Parathyroid adenoma (tissue), 2 donors: ENCODE results near the gene TPD52L1.

Experiments
- H2AFZ ChIP-seq: fragments of 300-600 bp; sonication (generic); one replicate; pipeline ENCODE4 v1.7.0; 2017; ENCODE audit warnings: antibody characterized with exemption, mild to moderate bottlenecking
- H3K27ac ChIP-seq: fragments of 300-600 bp; sonication (generic); one replicate; pipeline ENCODE4 v1.7.0; 2017
- H3K27me3 ChIP-seq: fragments of 300-600 bp; sonication (generic); one replicate; pipeline ENCODE4 v1.7.0; 2017; ENCODE audit warnings: low read length; ENCODE audit not compliant: control insufficient read depth, insufficient read depth
- H3K36me3 ChIP-seq: fragments of 300-600 bp; sonication (generic); one replicate; pipeline ENCODE4 v1.7.0; 2017; ENCODE audit warnings: low read length; ENCODE audit not compliant: control insufficient read depth, insufficient read depth
- H3K4me1 ChIP-seq: fragments of 300-600 bp; sonication (generic); one replicate; pipeline ENCODE4 v1.7.0; 2017; ENCODE audit warnings: control low read depth
- H3K4me2 ChIP-seq: fragments of 300-600 bp; sonication (generic); one replicate; pipeline ENCODE4 v1.7.0; 2017; ENCODE audit warnings: low read length
- H3K4me3 ChIP-seq: fragments of 300-600 bp; sonication (generic); one replicate; pipeline ENCODE4 v1.7.0; 2017; ENCODE audit warnings: low read depth, low read length
- H3K79me2 ChIP-seq: fragments of 300-600 bp; sonication (generic); one replicate; pipeline ENCODE4 v1.7.0; 2017; ENCODE audit warnings: control low read depth
- H3K9ac ChIP-seq: fragments of 300-600 bp; sonication (generic); one replicate; pipeline ENCODE4 v1.7.0; 2017; ENCODE audit warnings: mild to moderate bottlenecking
- H3K9me3 ChIP-seq: fragments of 300-600 bp; sonication (generic); one replicate; pipeline ENCODE4 v1.7.0; 2017; ENCODE audit warnings: low read length; ENCODE audit not compliant: control insufficient read depth
- CTCF ChIP-seq: fragments of 300-600 bp; sonication (generic); IDR thresholded peaks from one replicate; pipeline ENCODE4 v1.7.0; 2017; ENCODE audit warnings: antibody characterized with exemption, mild to moderate bottlenecking
- donor health status: primary hyperparathyroidism.

The TPD52L1 gene

GRCh38 chr6:125262016-125263013 is 108.7 kb downstream of the TPD52L1 start:
- no peak overlapping the region for H3K9ac ChIP-seq
- no peaks in the 10 kb centered on the region for H3K4me1 ChIP-seq
- H3K79me2 ChIP-seq, result no peaks in the 10 kb centered on the region
- no peak for TF ChIP-seq CTCF
- no peaks in the 10 kb centered on the region for H3K9me3 ChIP-seq
- no peak overlapping the region for H3K27ac ChIP-seq
- H3K36me3 ChIP-seq, result no peaks in the 10 kb centered on the region
- no peaks in the 10 kb centered on the region for H3K27me3 ChIP-seq
- H3K4me3 ChIP-seq, result no peak overlapping the region
- H3K4me2 ChIP-seq, result no peak overlapping the region
- no peak overlapping the region for H2AFZ ChIP-seq

GRCh38 chr6:125264476-125264875 is 110.9 kb downstream of the TPD52L1 start:
- H3K4me1 ChIP-seq, result no peaks in the 10 kb centered on the region
- no peak overlapping the region for H2AFZ ChIP-seq
- no peaks in the 10 kb centered on the region for H3K27me3 ChIP-seq
- TF ChIP-seq CTCF, result no peak
- H3K9ac ChIP-seq, result no peak overlapping the region
- H3K4me2 ChIP-seq, result no peak overlapping the region
- no peaks in the 10 kb centered on the region for H3K9me3 ChIP-seq
- H3K79me2 ChIP-seq, result no peaks in the 10 kb centered on the region
- H3K4me3 ChIP-seq, result no peak overlapping the region
- H3K27ac ChIP-seq, result no peak overlapping the region
- no peaks in the 10 kb centered on the region for H3K36me3 ChIP-seq

GRCh38 chr6:125267806-125268523 is 114.4 kb downstream of the TPD52L1 start:
- Histone ChIP-seq H2AFZ (no peak overlapping the region), H3K27ac (no peak overlapping the region), H3K9me3 (no peaks in the 10 kb centered on the region), H3K4me3 (no peak overlapping the region), H3K27me3 (no peaks in the 10 kb centered on the region), H3K4me1 (no peaks in the 10 kb centered on the region), H3K9ac (no peak overlapping the region), H3K79me2 (no peaks in the 10 kb centered on the region), H3K4me2 (no peak overlapping the region), H3K36me3 (no peaks in the 10 kb centered on the region)
- no peak for TF ChIP-seq CTCF

GRCh38 chr6:125268765-125269164 is 115.2 kb downstream of the TPD52L1 start:
- Histone ChIP-seq H3K4me2 (no peak overlapping the region), H3K9me3 (no peaks in the 10 kb centered on the region), H3K79me2 (no peaks in the 10 kb centered on the region), H3K27ac (no peak overlapping the region), H3K4me3 (no peak overlapping the region), H3K27me3 (no peaks in the 10 kb centered on the region), H2AFZ (no peak overlapping the region), H3K36me3 (no peaks in the 10 kb centered on the region), H3K4me1 (no peaks in the 10 kb centered on the region), H3K9ac (no peak overlapping the region)
- TF ChIP-seq CTCF, result no peak
